HAP-1 (cell line): Measurements from ENCODE around the gene WLS.

Experiments used
- DNase-seq, 2 experiments: peaks; one replicate each; pipeline ENCODE4 v3.0.0-alpha.2; 2016 to 2020; ENCODE audit warnings: low spot score in 2 of 2
- H3K27me3 ChIP-seq: fragments of 250-450 bp; sonication (Bioruptor Pico); 2 replicates; pipeline ENCODE4 v1.5.1; 2020; ENCODE audit warnings: low read depth, mild to moderate bottlenecking, moderate library complexity
- H3K36me3 ChIP-seq: fragments of 250-450 bp; sonication (Bioruptor Pico); replicated peaks from 2 replicates; pipeline ENCODE4 v1.5.1; 2020; ENCODE audit warnings: mild to moderate bottlenecking
- H3K4me1 ChIP-seq: fragments of 250-450 bp; sonication (Bioruptor Pico); 2 replicates; pipeline ENCODE4 v1.5.1; 2020; ENCODE audit warnings: mild to moderate bottlenecking
- H3K4me3 ChIP-seq: fragments of 250-450 bp; sonication (Bioruptor Pico); 2 replicates; pipeline ENCODE4 v1.5.1; 2020; ENCODE audit warnings: mild to moderate bottlenecking, moderate library complexity
- H3K9me3 ChIP-seq: fragments of 250-450 bp; sonication (Bioruptor Pico); 2 replicates; pipeline ENCODE4 v1.5.1; 2020; ENCODE audit warnings: mild to moderate bottlenecking, moderate library complexity
- in situ Hi-C: fragments of 300-500 bp; cut with MboI; formaldehyde crosslinking; loops from 3 replicates; pipeline ENCODE4 v1.14.3; 2020; ENCODE audit warnings: low sequenced_read_pairs, inconsistent platforms, mixed read lengths

Gene WLS

GRCh38 chr1:68117416-68117815 lies 114.9 kb downstream of the WLS start:
- Histone ChIP-seq H3K36me3 (no peaks in the 10 kb centered on the region; the same call in 1 of the 2 replicates), H3K27me3 (no peaks in the 10 kb centered on the region)
- in situ Hi-C loops = loop anchor here (10.0 kb wide), 2 partner anchors 327 to 353 kb away; partner anchors contain the start of gene RPE65

GRCh38 chr1:68116643-68117235 lies 115.6 kb downstream of the WLS start:
- peak; percentile 50 to 72 for DNase-seq
- Histone ChIP-seq H3K4me1 (no peaks in the 10 kb centered on the region), H3K9me3 (no peaks in the 10 kb centered on the region), H3K4me3 (no peak overlapping the region), H3K36me3 (no peaks in the 10 kb centered on the region; the same call in 1 of the 2 replicates), H3K27me3 (no peaks in the 10 kb centered on the region)
- in situ Hi-C loops = loop anchor here (10.0 kb wide), 2 partner anchors 328 to 352 kb away; partner anchors contain the start of gene RPE65

More at GRCh38 chr1:68117416-68117815, 114.9 kb downstream of the WLS start:
- no peaks in the 10 kb centered on the region for H3K9me3 ChIP-seq
- no peaks in the 10 kb centered on the region for H3K4me1 ChIP-seq
- DNase-seq = no peak
- no peak overlapping the region for H3K4me3 ChIP-seq

- Histone ChIP-seq H3K27me3 (no peaks in the 10 kb centered on the region), H3K4me3 (no peak overlapping the region), H3K4me1 (no peaks in the 10 kb centered on the region), H3K9me3 (no peaks in the 10 kb centered on the region), H3K36me3 (no peaks in the 10 kb centered on the region)
- no peak for DNase-seq
- in situ Hi-C loops = loop anchor here (10.0 kb wide), 2 partner anchors 329 to 351 kb away; partner anchors contain the start of gene RPE65
Measured at GRCh38 chr1:68115308-68115707, 117.0 kb downstream of the WLS start.

- H3K9me3 ChIP-seq = no peaks in the 10 kb centered on the region
- no peaks in the 10 kb centered on the region for H3K4me1 ChIP-seq
- H3K36me3 ChIP-seq = no peaks in the 10 kb centered on the region
- in situ Hi-C loops = loop anchor here (5.0 to 10.0 kb wide), 3 partner anchors 252 to 349 kb away; partner anchors contain the start of gene RPE65
- H3K27me3 ChIP-seq = no peaks in the 10 kb centered on the region
- H3K4me3 ChIP-seq = no peak overlapping the region
- DNase-seq = no peak
Measured at GRCh38 chr1:68113966-68114365, 118.4 kb downstream of the WLS start.

GRCh38 chr1:68112835-68113243 lies 119.5 kb downstream of the WLS start:
- in situ Hi-C loops = loop anchor here (5.0 to 10.0 kb wide), 3 partner anchors 251 to 348 kb away; partner anchors contain the start of gene RPE65
- no peaks in the 10 kb centered on the region for H3K36me3 ChIP-seq
- H3K9me3 ChIP-seq = no peaks in the 10 kb centered on the region
- H3K4me3 ChIP-seq = no peak overlapping the region
- H3K4me1 ChIP-seq = no peaks in the 10 kb centered on the region
- no peaks in the 10 kb centered on the region for H3K27me3 ChIP-seq
- no peak for DNase-seq

- Histone ChIP-seq H3K4me1 (no peaks in the 10 kb centered on the region), H3K36me3 (no peaks in the 10 kb centered on the region), H3K4me3 (no peak overlapping the region), H3K27me3 (no peaks in the 10 kb centered on the region), H3K9me3 (no peaks in the 10 kb centered on the region)
- in situ Hi-C loops = loop anchor here (5.0 to 10.0 kb wide), 3 partner anchors 249 to 347 kb away; partner anchors contain the start of gene RPE65
- DNase-seq = peak; percentile 52 to 57
Measured at GRCh38 chr1:68111519-68112436, 120.5 kb downstream of the WLS start.

GRCh38 chr1:68107771-68108170 lies 124.6 kb downstream of the WLS start:
- in situ Hi-C loops = no loop called here
- peaks cover 16% of the 10 kb centered on the region for H3K4me1 ChIP-seq

GRCh38 chr1:68103884-68104554 lies 128.3 kb downstream of the WLS start:
- no peaks in the 10 kb centered on the region for H3K36me3 ChIP-seq
- in situ Hi-C loops = no loop called here
- peak in 1 of 2 experiments; percentile 9 for DNase-seq
- no peak overlapping the region for H3K4me3 ChIP-seq
- H3K9me3 ChIP-seq = no peaks in the 10 kb centered on the region
- H3K27me3 ChIP-seq = no peaks in the 10 kb centered on the region
- peaks cover 19% of the 10 kb centered on the region for H3K4me1 ChIP-seq

More at GRCh38 chr1:68107771-68108170, 124.6 kb downstream of the WLS start:
- no peaks in the 10 kb centered on the region for H3K9me3 ChIP-seq
- H3K36me3 ChIP-seq = no peaks in the 10 kb centered on the region
- H3K27me3 ChIP-seq = no peaks in the 10 kb centered on the region
- H3K4me3 ChIP-seq = no peak overlapping the region
- DNase-seq = no peak

- H3K36me3 ChIP-seq = no peaks in the 10 kb centered on the region
- peak; percentile 41 to 80 for DNase-seq
- peaks cover 19% of the 10 kb centered on the region for H3K4me1 ChIP-seq
- in situ Hi-C loops = no loop called here
- no peaks in the 10 kb centered on the region for H3K27me3 ChIP-seq
- no peak overlapping the region for H3K4me3 ChIP-seq
- no peaks in the 10 kb centered on the region for H3K9me3 ChIP-seq
Measured at GRCh38 chr1:68103011-68103545, 129.2 kb downstream of the WLS start.

GRCh38 chr1:68101829-68102228 lies 130.5 kb downstream of the WLS start:
- DNase-seq = no peak
- H3K4me1 ChIP-seq = peaks cover 19% of the 10 kb centered on the region
- no peaks in the 10 kb centered on the region for H3K36me3 ChIP-seq
- H3K27me3 ChIP-seq = no peaks in the 10 kb centered on the region
- in situ Hi-C loops = no loop called here
- H3K9me3 ChIP-seq = no peaks in the 10 kb centered on the region
- H3K4me3 ChIP-seq = no peak overlapping the region

- Histone ChIP-seq H3K36me3 (no peaks in the 10 kb centered on the region), H3K4me1 (peaks cover 19% of the 10 kb centered on the region), H3K4me3 (no peak overlapping the region), H3K9me3 (no peaks in the 10 kb centered on the region), H3K27me3 (no peaks in the 10 kb centered on the region)
- DNase-seq = no peak
- in situ Hi-C loops = no loop called here
Measured at GRCh38 chr1:68100571-68100970, 131.8 kb downstream of the WLS start.

GRCh38 chr1:68093737-68094136 lies 138.6 kb downstream of the WLS start:
- Histone ChIP-seq H3K4me3 (no peak overlapping the region), H3K9me3 (no peaks in the 10 kb centered on the region), H3K27me3 (no peaks in the 10 kb centered on the region), H3K4me1 (no peaks in the 10 kb centered on the region), H3K36me3 (no peaks in the 10 kb centered on the region)
- DNase-seq = no peak
- in situ Hi-C loops = no loop called here

GRCh38 chr1:68087184-68087583 lies 145.1 kb downstream of the WLS start:
- in situ Hi-C loops = no loop called here
- H3K4me3 ChIP-seq = no peak overlapping the region
- H3K4me1 ChIP-seq = no peaks in the 10 kb centered on the region
- no peaks in the 10 kb centered on the region for H3K27me3 ChIP-seq
- no peaks in the 10 kb centered on the region for H3K36me3 ChIP-seq
- DNase-seq = no peak
- no peaks in the 10 kb centered on the region for H3K9me3 ChIP-seq
